NCI-H2081 (cell line): ENCODE data around the gene BCKDHA.
A peak's percentile ranks its signal among the peaks of the same experiment; 100 is the strongest.

Experiments
- DNase-seq, 2 experiments: peaks; one replicate each; lab custom pipeline; 2025; lab: John Stamatoyannopoulos, UW

BCKDHA gene

DNA sequence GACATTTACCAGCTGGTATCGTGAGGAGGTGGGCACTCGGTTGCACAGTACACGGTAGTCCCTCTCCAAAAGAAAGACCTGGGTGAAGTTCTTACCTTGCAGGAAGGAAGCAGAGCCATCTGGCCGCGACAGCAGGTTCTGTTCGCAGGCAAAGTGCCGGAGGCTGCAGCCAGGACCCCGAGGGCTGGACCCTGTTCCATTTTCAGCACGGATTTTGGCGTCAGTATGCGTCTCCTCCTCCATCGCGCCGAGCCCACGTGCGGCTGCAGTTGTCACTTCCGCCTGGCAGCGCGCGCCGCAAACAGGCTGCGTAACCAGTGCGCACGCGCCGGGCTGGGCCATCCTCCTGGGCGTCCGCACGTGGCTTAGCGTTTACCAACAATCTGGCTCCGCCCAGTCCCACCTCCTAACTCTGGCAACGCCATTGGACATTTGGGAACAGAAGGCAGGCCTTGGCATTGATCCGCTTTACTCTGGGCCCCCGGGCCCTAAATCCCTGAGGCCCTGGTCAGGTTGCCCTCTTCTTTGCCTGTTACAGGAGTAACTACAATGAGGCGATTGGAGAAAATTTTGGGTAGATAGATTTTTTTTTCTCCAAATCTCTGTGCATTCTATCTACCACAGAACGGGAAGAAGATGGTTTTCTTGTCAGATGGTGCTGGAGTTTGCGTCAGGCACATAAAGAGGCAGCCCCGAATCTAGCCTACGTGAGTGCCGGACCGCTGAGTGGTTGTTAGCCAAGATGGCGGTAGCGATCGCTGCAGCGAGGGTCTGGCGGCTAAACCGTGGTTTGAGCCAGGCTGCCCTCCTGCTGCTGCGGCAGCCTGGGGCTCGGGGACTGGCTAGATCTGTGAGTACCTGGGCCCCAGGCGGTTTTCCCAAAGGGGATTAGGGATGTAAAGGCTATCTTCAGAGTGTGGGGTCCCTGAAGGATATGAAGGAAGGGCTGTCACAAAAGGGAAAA lies at the start of gene BCKDHA, which contains the start of gene EXOSC5:
BCKDHA (plus strand) TSS at position 733 of the 964 bp plus-strand sequence; CDS start at position 743, 10 bp downstream.
EXOSC5 (minus strand) TSS at position 274 of the 964 bp plus-strand sequence; CDS start at position 243, 31 bp downstream.
- peak; percentile 99 for DNase-seq

DNA sequence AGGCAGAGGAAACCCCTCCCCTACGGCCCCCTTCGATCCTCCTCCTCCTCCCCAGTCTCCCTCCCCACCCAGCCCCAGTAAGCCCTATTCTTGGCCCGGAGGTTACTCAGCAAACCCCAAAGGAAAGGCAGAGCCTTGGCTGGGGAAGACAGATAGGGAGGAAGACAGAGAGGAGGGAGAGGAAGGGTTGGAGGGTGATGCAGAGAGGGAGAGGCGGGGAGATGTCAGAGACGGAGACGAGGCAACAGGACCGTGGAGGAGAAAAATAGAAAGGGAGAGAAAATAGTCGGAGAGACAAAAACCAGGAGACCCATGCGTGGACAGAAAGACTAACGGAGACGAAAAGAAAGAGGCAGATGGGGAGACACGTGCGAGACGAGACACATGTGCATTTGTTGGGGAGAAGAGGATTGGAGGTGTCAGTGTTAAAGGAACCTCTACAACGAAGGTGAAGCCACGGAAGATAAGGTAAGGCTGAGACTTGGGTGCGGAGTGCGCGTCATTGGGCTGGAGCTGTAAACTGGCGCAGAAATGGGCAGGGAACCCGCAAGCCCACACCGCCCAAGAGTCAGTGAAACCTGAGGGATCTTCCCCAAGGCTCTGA lies 46.8 kb upstream of the BCKDHA start:
- DNase-seq = no peak

DNA sequence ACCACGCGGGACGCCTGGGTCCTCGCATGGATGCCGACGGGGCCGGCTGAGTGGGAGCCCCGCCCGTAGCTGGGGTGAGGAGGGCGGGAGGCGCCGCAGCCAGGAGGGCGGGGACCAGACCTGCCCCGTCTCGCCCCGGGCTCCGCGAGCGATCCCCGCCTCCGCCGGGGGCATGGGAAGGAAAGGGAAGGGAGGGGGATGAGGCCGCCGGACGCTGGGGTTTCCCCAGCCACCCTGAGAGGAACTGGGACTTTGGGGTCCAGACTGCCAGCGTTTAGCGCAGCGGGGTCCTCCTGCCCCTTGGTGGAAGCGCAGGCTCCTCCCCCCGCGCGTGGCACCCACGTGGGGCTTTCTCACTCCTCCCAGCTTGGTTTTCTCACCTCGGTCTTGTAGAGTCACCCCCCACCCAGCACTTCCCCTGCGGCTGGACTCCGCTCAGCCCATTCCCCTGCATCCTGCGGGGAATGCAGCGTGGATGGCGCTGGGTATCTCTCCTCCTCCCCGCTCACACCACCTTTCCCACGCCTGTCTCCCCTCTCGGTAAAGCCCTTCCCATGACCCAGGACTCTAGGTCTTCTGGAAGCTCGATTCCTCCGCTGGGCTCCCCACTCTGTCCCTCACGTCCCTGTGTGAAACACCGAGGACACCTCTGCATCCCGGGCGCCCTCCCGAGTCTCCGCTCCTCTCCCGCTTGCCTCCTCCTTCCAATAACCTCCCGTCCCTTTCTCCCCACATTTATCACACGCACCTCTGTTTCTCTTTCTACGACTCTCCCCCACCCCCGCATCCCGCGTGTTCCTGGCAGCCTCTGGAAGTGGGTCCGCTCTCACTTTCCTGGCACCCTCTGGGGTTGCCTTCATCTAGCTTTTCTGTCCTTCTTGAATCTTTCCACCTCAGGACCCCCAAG lies 46.0 kb upstream of the BCKDHA start:
- DNase-seq = no peak

GRCh38 chr19:41352279-41352608 lies 45.4 kb upstream of the BCKDHA start:
- no peak for DNase-seq

- no peak for DNase-seq
Measured at GRCh38 chr19:41352609-41353465, 44.8 kb upstream of the BCKDHA start.

GRCh38 chr19:41353466-41354342 lies 43.9 kb upstream of the BCKDHA start, which contains the start of gene TGFB1:
TSS of gene TGFB1 (minus strand) at chr19:41353922. CDS start at chr19:41353044, 878 bp downstream.
- no peak for DNase-seq

DNA sequence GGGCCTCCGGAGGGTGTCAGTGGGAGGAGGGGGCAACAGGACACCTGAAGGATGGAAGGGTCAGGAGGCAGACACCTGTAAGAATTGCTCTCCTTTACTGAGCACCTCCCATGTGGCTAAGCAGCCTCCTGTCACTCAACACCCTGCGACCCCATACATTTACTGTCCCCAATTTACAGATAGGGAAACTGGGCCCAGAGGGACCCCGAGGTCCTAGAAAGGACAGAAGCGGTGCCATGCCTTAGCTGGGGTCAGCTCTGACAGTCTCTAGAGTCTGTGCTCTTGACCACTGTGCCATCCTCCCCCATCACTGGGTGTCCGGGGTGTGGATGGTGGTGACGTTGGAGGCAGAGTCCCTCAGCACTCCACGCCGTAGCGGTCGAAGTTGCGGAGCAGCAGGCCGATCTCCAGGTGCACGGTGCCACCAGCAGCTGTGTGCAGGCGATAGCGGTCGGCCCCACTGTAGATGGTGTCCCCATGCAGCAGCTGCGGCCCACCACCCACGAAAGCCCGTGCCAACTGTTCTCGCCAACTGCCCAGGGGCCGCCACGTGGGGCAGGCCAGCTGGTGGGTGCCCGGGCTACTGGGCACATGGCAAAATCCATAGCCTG lies 43.2 kb upstream of the BCKDHA start:
- DNase-seq = no peak

DNA sequence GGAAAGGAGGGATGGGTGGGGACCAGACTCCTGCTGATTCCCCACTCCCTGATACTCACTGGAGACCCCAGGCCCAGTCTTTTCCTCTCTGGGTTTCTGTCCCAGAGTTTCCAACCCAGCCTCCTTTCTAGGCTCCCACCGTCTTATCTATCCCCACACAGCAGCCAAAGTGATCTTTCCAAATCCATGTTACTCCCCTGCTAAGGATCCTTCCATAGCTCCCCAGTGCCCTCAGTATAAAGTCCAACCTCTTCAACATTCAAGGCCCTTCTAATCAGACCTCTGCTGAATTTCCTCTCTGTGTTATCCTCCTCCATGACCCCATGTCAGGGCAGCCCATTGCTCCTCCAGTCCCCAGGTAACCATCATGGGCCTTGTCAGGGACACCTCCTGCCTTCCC lies 42.6 kb upstream of the BCKDHA start:
- no peak for DNase-seq

GRCh38 chr19:41355802-41356201 lies 41.8 kb upstream of the BCKDHA start:
- DNase-seq = no peak

- no peak for DNase-seq
Measured at GRCh38 chr19:41356984-41357739, 40.5 kb upstream of the BCKDHA start.

DNA sequence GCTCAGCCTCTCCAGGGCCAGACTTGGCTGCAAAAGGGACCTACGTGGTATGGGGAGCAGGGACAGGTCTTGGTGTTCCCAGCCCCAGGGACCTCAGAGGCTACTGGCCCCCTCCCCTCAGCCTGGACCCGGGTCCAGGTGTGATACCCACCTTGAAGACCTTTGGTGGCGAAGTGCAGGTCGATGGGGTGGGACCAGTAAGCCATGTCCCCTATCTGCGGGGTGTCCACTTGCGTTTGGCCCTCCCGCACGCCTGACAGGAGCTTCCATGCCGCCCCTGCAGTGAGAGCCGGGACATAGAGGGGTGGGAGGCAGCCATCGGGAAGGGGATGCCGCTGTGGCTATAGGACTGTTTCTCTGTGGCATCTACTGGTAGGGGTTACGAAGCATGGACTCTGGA lies 39.9 kb upstream of the BCKDHA start:
- no peak for DNase-seq

DNA sequence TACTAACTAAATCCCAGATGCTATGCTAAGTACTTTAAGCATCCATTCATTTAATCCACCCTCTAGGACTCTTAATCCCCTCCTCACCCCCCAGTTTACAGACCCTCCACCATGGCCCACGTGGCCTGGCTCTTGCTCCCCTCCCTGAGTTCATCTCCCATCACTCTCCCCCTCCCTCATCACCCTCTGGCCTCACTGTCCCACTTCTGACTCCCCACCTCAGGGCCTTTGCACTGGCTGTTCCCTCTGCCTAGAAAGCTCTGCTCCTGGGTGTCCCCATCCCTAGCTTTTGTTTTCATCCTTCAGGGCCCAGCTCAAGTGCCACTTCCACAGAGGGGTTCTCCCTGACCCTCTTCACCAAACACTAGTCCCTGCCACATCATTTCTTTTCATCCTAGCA lies 37.9 kb upstream of the BCKDHA start:
- DNase-seq = no peak

- DNase-seq = no peak
Measured at GRCh38 chr19:41362143-41362847, 35.3 kb upstream of the BCKDHA start.

GRCh38 chr19:41363371-41363752 lies 34.3 kb upstream of the BCKDHA start:
- DNase-seq = no peak

- DNase-seq = peak; percentile 97 to 98
Measured at GRCh38 chr19:41363753-41364523, 33.7 kb upstream of the BCKDHA start, which contains the start of gene B9D2. TSS of gene B9D2 (minus strand) at chr19:41364149. CDS start at chr19:41363519, 630 bp downstream.

- no peak for DNase-seq
Measured at GRCh38 chr19:41364524-41365391, 32.9 kb upstream of the BCKDHA start.
